Measurements from ENCODE around the gene MRAP2.
"Not testable (repeated sequence)": the region's sequence is repeated elsewhere in the genome, so short reads cannot be mapped to it uniquely, and the experiment has no call there.

MRAP2 gene

DNA sequence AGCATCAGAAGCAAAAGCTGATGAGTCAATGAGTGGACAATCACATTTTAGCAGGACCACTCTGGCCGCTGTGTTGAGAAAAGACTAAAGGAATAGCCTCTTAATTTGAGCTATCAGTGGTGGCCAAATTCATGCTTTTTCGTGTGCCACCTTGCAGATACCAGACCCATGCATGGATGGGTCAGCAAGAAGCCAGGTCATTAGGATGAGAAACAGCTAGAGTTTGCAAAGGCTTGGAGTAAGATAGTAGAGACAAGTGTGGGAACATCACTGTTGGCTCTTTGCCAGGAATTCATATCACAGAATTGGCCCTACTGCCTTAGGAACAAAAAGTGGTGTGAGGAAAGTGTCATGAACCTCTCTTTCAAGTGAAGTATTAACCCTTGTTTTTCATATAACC, 25.5 kb downstream of the MRAP2 start:
- no peak for DNase-seq (ENCODE audit: extremely low read depth, low read depth)
- H3K4me3 ChIP-seq (replicated peaks; ENCODE audit: low read depth, low read length): no peak overlapping the region
- TF ChIP-seq CTCF (IDR thresholded peaks at IDR 0.05; ENCODE audit: low read depth, low read length, missing control alignments): no peak

DNA sequence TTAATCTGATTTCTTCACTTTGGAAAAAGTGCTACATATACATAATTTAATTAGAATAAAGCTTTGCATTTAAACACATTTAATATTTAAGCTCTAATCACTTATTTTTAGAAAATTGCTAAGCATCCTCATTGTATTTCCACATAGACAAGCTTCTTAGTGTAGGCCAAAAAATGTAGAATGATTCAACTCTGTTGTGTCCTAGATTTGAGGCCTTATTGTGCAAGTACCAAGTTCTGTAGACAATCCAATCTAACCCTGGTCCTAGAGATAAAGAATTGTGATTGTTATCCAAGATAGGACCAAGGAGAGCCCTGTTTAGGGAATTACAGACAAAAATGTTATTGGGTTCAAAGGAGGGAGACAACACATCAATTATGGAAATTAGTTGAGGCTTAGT, 27.6 kb downstream of the MRAP2 start:
- no peak for DNase-seq (ENCODE audit: extremely low read depth, low read depth)
- TF ChIP-seq CTCF (IDR thresholded peaks at IDR 0.05; ENCODE audit: low read depth, low read length, missing control alignments): no peak
- no peak overlapping the region for H3K4me3 ChIP-seq (replicated peaks; ENCODE audit: low read depth, low read length)

DNA sequence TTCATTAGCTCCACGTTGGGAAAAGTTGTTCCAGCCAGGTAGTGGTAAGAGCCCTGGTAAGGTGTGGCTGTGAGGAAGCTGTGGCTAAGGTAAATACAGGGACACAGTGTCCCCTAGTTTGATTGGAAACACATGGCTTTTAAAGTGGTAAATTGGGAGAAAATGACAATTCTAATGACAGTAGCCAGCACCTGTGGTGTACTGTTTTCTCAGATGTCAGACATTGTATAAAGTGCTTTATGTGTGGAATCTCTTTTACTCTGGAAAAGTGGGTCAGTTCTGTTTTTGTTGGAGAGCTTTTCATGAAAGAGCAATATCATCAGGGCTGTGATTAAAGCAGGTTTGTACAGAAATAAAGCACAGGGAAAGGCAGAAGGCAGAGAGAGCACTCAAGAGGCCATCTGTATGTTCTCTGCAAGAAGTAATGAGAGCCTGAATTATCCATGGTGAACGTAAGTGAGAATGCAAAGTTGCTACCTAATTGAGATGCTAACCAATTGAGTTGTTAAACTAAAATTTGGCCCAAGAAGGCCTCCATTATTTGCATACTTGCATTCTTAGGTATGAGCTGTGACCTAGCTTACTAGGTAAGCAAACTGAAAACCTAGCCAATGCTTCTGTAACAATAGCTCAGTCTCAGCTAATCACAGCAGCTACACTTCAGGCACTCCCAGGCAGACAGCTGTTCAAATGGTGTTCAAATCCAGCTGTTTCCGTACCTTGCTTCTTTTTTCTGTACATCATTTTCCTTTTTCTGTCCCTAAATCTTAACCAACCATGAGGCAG, 28.2 kb downstream of the MRAP2 start:
- H3K4me3 ChIP-seq (replicated peaks; ENCODE audit: low read depth, low read length): no peak overlapping the region
- no peak for DNase-seq (ENCODE audit: extremely low read depth, low read depth)
- TF ChIP-seq CTCF (IDR thresholded peaks at IDR 0.05; ENCODE audit: low read depth, low read length, missing control alignments): no peak

GRCh38 chr6:84062519-84063154, 29.1 kb downstream of the MRAP2 start:
- TF ChIP-seq CTCF (IDR thresholded peaks at IDR 0.05; ENCODE audit: low read depth, low read length, missing control alignments): no peak
- H3K4me3 ChIP-seq (replicated peaks; ENCODE audit: low read depth, low read length): no peak overlapping the region
- DNase-seq (ENCODE audit: extremely low read depth, low read depth): no peak

GRCh38 chr6:84065693-84066290, 32.2 kb downstream of the MRAP2 start:
- no peak for TF ChIP-seq CTCF (IDR thresholded peaks at IDR 0.05; ENCODE audit: low read depth, low read length, missing control alignments)
- no peak for DNase-seq (ENCODE audit: extremely low read depth, low read depth)
- H3K4me3 ChIP-seq (replicated peaks; ENCODE audit: low read depth, low read length): no peak overlapping the region

GRCh38 chr6:84066536-84066935, 33.0 kb downstream of the MRAP2 start:
- TF ChIP-seq CTCF (IDR thresholded peaks at IDR 0.05; ENCODE audit: low read depth, low read length, missing control alignments): no peak
- no peak for DNase-seq (ENCODE audit: extremely low read depth, low read depth)
- no peak overlapping the region for H3K4me3 ChIP-seq (replicated peaks; ENCODE audit: low read depth, low read length)

- not testable (repeated sequence) for DNase-seq (ENCODE audit: extremely low read depth, low read depth); H3K4me3 ChIP-seq (replicated peaks; ENCODE audit: low read depth, low read length)
Measured at GRCh38 chr6:84068873-84069272, 35.3 kb downstream of the MRAP2 start.

All from HFF-Myc (cell line).